SK-N-MC (cell line): ENCODE results near the gene ATE1.

Experiments used
- EZH2 ChIP-seq: fragments of 200-600 bp; sonication (generic); IDR thresholded peaks from one replicate; pipeline ENCODE4 v1.6.1; 2017; ENCODE audit warnings: antibody characterized with exemption
- POLR2AphosphoS5 ChIP-seq: IDR thresholded peaks from 2 replicates; pipeline ENCODE4 v1.6.1; 2012; ENCODE audit warnings: mild to moderate bottlenecking, low read depth, low read length, borderline replicate concordance

GRCh38 chr10:121952226-121952625 lies 24.4 kb upstream of the ATE1 start:
- TF ChIP-seq POLR2AphosphoS5, result no peak
- no peak for TF ChIP-seq EZH2
